Adipocyte (in vitro differentiated cells): ENCODE data around the gene TBC1D13.

Experiments used
- DNase-seq: peaks from one replicate; pipeline ENCODE4 v3.0.0-alpha.2; 2015; ENCODE audit warnings: low read depth
- H3K27me3 ChIP-seq: replicated peaks from 2 replicates; pipeline ENCODE4 v1.7.0; 2013; ENCODE audit warnings: mild to moderate bottlenecking, low read length, moderate library complexity; ENCODE audit not compliant: control insufficient read depth, insufficient read depth
- H3K36me3 ChIP-seq: 2 replicates; pipeline ENCODE4 v1.7.0; 2013; ENCODE audit warnings: low read length, mild to moderate bottlenecking, moderate library complexity; ENCODE audit not compliant: control insufficient read depth, insufficient read depth, severe bottlenecking
- H3K4me1 ChIP-seq: 2 replicates; pipeline ENCODE4 v1.7.0; 2013; ENCODE audit warnings: mild to moderate bottlenecking, low read length, moderate library complexity; ENCODE audit not compliant: control insufficient read depth, insufficient read depth
- H3K4me3 ChIP-seq: 2 replicates; pipeline ENCODE4 v1.7.0; 2013; ENCODE audit warnings: mild to moderate bottlenecking, low read length, moderate library complexity
- H3K9ac ChIP-seq: 2 replicates; pipeline ENCODE4 v1.7.0; 2013; ENCODE audit warnings: mild to moderate bottlenecking, low read length, moderate library complexity
- H3K9me3 ChIP-seq: 2 replicates; pipeline ENCODE4 v1.7.0; 2013; ENCODE audit warnings: mild to moderate bottlenecking, low read length, moderate library complexity; ENCODE audit not compliant: control insufficient read depth

The TBC1D13 gene, protein sequence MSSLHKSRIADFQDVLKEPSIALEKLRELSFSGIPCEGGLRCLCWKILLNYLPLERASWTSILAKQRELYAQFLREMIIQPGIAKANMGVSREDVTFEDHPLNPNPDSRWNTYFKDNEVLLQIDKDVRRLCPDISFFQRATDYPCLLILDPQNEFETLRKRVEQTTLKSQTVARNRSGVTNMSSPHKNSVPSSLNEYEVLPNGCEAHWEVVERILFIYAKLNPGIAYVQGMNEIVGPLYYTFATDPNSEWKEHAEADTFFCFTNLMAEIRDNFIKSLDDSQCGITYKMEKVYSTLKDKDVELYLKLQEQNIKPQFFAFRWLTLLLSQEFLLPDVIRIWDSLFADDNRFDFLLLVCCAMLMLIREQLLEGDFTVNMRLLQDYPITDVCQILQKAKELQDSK

DNA sequence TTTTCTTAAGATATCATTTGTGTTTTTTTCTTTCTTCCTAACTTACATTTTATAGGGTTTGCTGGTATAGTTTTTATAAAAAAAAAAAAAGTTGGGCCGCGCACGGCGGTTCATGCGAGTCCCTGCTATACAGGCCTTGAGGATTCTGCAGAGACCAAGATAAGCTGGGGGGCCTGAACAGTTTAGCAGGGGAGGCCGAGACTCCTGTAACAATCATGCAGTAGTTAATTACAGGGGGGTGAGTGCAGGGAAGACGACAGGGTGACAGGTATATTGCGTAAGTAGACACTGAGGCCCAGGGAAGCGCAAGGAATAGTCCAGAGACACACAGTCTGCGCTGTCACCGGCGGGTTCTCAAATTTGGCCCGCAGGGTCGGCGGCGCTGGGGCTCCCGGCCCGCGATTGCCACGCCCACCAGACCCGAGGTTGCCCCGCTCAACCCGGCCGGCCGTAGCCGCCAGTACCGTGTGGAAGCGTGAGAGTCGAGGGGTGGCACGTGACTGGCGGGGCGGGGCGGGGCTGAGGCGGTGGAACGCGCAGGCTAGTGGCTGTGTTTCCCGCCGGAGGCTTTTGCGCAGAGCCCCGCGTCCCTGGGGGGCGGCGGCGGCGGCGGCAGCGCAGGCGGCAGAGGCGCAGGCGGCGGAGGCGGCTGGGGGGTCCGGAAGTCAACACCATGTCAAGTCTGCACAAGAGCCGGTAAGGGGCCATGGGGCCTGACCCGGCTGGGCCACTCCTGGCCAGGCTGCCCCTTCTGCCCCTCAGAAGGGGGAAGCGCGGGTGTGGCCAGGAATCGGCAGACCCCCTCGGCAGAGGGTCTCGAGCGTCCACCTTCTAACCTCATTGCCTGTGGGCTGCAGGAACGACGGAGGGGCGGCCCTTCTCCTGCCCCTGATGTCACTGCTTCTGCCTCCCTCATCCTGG is at the start of gene TBC1D13:
Gene TBC1D13, plus strand, starts transcription at position 573 of the 921 bp plus-strand sequence. Its CDS starts 101 bp downstream, at position 674.
- no peaks in the 10 kb centered on the region for H3K27me3 ChIP-seq
- H3K36me3 ChIP-seq = peaks cover 21% of the 10 kb centered on the region
- H3K9me3 ChIP-seq = no peaks in the 10 kb centered on the region
- H3K4me1 ChIP-seq = peaks cover 12% of the 10 kb centered on the region
- H3K9ac ChIP-seq = peak within 1 kb of the TSS; percentile 97
- H3K4me3 ChIP-seq = peak within 1 kb of the TSS; percentile 98
- peak; percentile 95 for DNase-seq

DNA sequence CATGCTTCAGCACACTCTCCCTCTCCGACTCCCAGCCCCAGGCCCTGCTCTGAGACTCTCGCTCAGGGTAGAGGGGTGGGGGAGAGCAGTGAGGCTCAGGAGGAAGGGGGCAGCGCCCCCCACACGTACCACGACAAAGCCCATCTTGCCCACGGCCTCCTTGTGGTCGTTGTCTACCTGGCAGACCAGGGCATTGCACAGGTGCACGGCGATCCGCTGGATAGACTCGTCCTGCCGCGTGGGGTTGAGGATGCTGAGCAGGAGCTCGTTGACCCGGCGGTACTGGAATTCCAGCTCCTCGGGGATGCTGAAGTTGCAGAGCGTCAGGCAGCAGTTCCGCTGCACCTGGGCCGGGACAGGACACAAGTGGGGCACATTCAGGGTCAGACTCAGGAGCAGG is 44.7 kb upstream of the TBC1D13 start:
- no peak for DNase-seq
- Histone ChIP-seq H3K4me1 (no peaks in the 10 kb centered on the region), H3K4me3 (no peak overlapping the region), H3K9me3 (no peaks in the 10 kb centered on the region), H3K9ac (no peak overlapping the region), H3K36me3 (peaks cover 14% of the 10 kb centered on the region), H3K27me3 (no peaks in the 10 kb centered on the region)

DNA sequence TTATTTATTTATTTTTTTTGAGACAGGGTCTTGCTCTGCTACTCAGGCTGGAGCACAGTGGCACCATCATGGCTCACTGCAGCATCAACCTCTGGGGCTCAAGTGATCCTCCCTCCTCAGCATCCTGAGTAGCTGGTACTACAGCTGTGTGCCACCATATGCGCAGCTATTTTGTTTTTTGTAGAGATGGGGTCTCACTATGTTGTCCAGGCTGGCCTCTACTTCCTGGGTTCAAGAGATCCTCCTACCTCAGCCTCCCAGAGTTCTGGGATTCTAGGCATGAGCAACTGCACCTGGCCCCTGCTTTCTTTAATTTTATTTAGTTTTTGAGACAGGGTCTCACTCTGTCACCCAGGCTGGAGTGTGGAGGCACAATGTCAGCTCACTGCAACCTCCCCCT is 43.6 kb upstream of the TBC1D13 start:
- no peak overlapping the region for H3K4me3 ChIP-seq
- peaks cover 14% of the 10 kb centered on the region for H3K36me3 ChIP-seq
- no peaks in the 10 kb centered on the region for H3K9me3 ChIP-seq
- no peak for DNase-seq
- no peak overlapping the region for H3K9ac ChIP-seq
- H3K27me3 ChIP-seq = no peaks in the 10 kb centered on the region
- H3K4me1 ChIP-seq = no peaks in the 10 kb centered on the region

DNA sequence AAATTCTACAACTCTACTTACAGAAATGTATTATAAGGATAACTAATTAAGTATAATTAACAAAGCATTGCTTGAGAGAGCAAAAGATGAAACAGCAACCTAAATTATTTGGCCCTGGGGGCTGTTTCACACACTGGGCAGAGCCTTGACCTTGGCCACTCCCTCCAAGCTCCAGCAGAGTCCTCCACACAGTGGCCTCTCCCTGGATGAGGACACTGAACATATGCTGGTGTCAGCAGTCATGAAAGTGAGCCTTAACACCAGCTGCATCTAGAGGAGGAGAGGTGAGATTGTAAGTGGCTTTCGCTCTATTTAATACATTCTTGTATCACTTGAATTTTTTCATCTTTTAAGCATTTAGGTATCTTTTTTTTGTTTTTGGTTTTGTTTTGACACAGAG is 39.8 kb upstream of the TBC1D13 start:
- H3K27me3 ChIP-seq = no peaks in the 10 kb centered on the region
- peaks cover 23% of the 10 kb centered on the region for H3K36me3 ChIP-seq
- H3K4me1 ChIP-seq = no peaks in the 10 kb centered on the region
- no peak overlapping the region for H3K4me3 ChIP-seq
- no peaks in the 10 kb centered on the region for H3K9me3 ChIP-seq
- DNase-seq = no peak
- no peak overlapping the region for H3K9ac ChIP-seq

DNA sequence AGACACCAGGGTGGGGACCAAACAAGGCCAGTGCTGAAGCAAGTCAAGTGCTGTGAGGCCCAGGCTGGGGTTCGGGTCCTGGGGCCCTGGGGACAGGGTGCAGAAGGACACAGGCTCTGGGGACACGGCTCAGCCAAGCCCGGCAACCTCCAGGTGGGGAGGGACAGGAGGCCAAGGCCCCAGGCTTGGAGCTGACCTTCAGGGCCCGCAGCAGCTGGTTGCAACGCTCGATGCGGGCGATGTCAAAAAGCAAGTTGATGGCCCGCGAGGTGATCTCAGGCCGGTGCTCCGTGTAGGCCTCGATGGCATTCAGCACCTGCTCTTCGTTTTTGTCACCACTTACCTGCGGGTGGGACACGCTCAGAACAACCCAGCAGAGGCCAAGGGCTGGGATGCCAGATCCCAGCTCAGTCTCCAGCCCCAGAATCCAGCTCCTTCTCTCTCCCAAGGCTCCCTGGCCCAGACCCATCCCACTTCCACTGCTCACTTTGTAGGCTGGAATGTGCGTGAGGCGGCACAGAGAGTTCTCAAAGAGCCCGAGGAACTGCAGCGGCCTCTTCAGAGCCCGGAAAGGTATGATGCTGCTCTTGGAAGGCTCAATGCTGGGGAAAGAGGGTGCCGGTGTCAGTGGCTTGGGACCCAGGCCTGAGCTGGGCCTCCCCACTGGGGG is 36.0 kb upstream of the TBC1D13 start:
- Histone ChIP-seq H3K27me3 (no peaks in the 10 kb centered on the region), H3K9me3 (no peaks in the 10 kb centered on the region), H3K36me3 (peaks cover 42% of the 10 kb centered on the region), H3K4me3 (no peak overlapping the region), H3K9ac (no peak overlapping the region), H3K4me1 (peaks cover 15% of the 10 kb centered on the region)
- no peak for DNase-seq

DNA sequence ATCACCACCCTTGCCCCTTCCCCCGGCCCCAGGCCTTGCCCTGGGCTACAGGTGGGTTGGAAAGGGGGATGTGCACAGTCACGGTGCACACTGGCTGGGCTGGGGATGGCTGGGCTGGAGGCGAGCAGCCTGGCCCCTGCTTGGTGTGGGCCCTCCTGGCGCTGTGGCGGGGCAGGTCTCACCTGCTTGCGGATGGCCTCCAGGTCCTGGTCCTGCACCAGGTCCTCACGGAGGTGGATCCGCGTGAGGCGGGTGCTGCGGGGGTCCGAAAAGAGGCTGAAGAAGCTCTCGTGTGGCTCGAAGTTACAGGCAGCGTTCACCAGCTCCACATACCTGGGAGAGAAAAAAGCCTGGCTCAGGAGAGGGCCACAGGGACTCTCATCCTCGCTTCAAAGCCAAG is 33.4 kb upstream of the TBC1D13 start:
- Histone ChIP-seq H3K36me3 (peaks cover 42% of the 10 kb centered on the region), H3K4me1 (peaks cover 15% of the 10 kb centered on the region), H3K4me3 (no peak overlapping the region), H3K9me3 (no peaks in the 10 kb centered on the region), H3K9ac (no peak overlapping the region), H3K27me3 (no peaks in the 10 kb centered on the region)
- DNase-seq = no peak

DNA sequence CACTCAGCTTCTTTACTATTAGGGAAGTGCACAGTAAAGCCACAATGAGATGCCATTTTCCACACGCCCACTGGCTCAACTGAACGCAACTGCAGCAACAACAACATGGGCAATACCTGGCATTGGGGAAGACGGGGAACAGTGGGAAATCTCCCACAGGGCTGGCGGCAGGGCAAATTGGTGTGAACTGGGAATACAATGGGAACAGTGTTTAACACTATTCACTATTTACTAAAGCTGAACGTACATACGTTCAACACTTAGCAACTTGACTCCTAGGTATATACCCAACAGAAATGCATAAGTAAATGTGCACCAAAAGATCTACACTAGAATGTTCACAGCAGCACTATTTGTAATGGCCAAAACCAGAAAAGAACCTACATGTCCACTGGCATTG is 29.5 kb upstream of the TBC1D13 start:
- Histone ChIP-seq H3K36me3 (peaks cover 16% of the 10 kb centered on the region), H3K4me3 (no peak overlapping the region), H3K27me3 (no peaks in the 10 kb centered on the region), H3K9ac (no peak overlapping the region), H3K9me3 (no peaks in the 10 kb centered on the region), H3K4me1 (peaks cover 15% of the 10 kb centered on the region)
- DNase-seq = no peak

DNA sequence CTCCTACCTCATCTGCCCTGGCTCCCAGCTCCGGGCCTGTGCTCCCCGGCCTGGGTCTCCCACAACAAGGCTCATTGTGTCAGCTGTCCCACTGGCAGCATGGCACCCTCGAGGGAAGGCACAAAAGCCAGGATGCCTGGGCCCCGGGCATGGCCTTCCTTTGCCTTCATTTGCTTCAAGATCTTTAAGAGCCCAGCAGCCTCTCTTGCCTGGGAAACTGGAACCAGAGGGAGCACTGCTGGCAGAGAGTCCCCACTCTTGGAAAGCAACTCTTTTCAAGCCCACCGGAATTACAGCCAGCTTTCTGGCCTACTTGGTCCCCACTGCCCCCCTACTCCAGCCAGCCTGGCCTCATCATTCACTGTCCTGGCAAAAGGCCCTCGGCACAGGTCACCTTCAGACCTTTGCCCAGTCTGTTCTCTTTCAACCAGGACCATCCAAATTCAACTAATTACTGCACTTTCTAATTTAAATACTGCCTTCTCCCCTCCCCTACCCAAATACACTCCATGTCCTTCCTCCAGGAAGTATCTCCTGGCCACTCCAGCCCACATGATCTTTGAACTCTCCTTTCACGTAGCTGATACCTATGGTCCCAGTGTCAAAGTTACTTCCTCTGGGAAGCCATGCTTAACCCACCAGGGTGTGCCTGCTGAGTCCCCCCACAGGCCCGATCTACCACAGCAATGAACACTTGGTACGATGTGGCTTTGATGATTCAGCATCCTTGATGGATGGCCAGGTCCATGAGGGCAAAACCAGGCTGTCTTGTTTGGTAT is 24.2 kb upstream of the TBC1D13 start:
- H3K4me3 ChIP-seq = no peak overlapping the region
- DNase-seq = no peak
- H3K4me1 ChIP-seq = peaks cover 3% of the 10 kb centered on the region
- no peaks in the 10 kb centered on the region for H3K9me3 ChIP-seq
- H3K27me3 ChIP-seq = no peaks in the 10 kb centered on the region
- no peak overlapping the region for H3K9ac ChIP-seq
- peaks cover 7% of the 10 kb centered on the region for H3K36me3 ChIP-seq

DNA sequence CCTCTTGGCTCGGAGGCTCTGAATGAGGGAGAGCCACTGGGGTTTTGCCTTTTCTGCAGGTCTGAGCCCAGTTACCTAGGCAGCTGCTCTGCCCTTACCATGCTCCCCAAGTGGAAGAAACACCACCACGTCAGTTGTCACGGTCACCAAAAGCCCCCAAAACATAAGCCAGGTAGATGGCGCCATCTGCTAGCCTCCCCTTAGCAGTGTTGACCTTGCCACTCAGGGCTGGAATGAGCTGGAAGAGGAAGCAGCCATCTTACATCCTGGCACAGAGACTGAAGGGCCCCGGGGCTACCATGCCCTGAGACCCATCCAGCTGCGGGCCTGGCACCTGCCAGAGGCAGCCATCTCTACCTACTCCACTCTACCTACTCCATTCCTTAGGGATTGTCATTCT is 22.7 kb upstream of the TBC1D13 start:
- Histone ChIP-seq H3K9me3 (no peaks in the 10 kb centered on the region), H3K36me3 (peaks cover 7% of the 10 kb centered on the region), H3K4me3 (no peak overlapping the region), H3K27me3 (no peaks in the 10 kb centered on the region), H3K4me1 (peaks cover 3% of the 10 kb centered on the region), H3K9ac (no peak overlapping the region)
- no peak for DNase-seq

DNA sequence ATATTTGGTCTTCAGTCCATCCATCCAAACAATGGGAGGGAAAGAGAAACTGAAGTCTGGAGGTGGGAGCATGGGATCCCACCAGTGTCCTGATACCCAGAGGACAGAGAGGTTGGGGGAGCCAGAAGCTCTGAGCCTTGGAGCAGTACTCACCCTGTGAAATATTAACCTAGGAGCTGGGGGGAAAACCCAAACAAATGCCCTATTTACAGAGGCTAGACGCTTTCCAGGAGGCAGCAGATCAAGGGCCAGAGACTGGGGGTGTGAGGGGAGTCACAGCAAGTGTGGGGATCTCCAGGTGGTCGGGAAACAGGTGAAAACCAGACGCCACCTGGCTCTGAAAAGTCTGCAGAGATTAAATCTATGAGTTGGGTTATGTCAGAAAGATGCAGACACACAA is 21.6 kb upstream of the TBC1D13 start:
- Histone ChIP-seq H3K9me3 (no peaks in the 10 kb centered on the region), H3K27me3 (no peaks in the 10 kb centered on the region), H3K4me1 (peaks cover 6% of the 10 kb centered on the region), H3K4me3 (no peak overlapping the region), H3K36me3 (peaks cover 7% of the 10 kb centered on the region), H3K9ac (no peak overlapping the region)
- no peak for DNase-seq
